HFF-Myc (cell line): Measurements from ENCODE around the gene PTBP3.

Experiments used
- DNase-seq: peaks from one replicate; pipeline ENCODE4 v3.0.0-alpha.2; 2011; ENCODE audit warnings: low read depth; ENCODE audit errors: extremely low read depth
- H3K4me3 ChIP-seq: replicated peaks from 2 replicates; pipeline ENCODE4 v1.5.1; 2011; ENCODE audit warnings: low read depth, mild to moderate bottlenecking, control low read depth, low read length
- TF ChIP-seq, protein P1 (sequence below): IDR thresholded peaks from 2 replicates; pipeline ENCODE4 v1.5.1; 2012; ENCODE audit warnings: mild to moderate bottlenecking, low read depth, low read length, control low read depth; ENCODE audit errors: missing control alignments

The PTBP3 gene

DNA sequence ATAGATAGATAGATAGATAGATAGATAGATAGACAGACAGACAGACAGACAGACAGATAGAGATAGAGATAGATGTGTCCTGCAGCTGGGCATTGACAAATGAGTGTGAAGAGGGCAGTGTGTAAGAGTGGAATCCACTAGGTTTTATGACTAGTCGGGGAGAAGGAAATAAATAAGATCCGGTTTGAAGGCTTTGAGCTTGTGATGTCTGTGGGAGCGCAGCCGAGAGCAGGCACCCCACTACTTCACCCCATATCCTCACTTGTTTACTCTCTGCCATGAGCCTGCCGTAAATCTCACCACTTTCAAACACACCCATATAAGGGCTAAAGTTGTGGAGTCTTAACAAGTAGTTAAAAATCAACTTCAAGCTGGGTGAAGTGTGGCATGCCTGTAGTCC is 156.9 kb downstream of the PTBP3 start:
- H3K4me3 ChIP-seq, result no peak overlapping the region
- no peak for DNase-seq
- TF ChIP-seq, protein P1, sequence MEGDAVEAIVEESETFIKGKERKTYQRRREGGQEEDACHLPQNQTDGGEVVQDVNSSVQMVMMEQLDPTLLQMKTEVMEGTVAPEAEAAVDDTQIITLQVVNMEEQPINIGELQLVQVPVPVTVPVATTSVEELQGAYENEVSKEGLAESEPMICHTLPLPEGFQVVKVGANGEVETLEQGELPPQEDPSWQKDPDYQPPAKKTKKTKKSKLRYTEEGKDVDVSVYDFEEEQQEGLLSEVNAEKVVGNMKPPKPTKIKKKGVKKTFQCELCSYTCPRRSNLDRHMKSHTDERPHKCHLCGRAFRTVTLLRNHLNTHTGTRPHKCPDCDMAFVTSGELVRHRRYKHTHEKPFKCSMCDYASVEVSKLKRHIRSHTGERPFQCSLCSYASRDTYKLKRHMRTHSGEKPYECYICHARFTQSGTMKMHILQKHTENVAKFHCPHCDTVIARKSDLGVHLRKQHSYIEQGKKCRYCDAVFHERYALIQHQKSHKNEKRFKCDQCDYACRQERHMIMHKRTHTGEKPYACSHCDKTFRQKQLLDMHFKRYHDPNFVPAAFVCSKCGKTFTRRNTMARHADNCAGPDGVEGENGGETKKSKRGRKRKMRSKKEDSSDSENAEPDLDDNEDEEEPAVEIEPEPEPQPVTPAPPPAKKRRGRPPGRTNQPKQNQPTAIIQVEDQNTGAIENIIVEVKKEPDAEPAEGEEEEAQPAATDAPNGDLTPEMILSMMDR, result no peak

DNA sequence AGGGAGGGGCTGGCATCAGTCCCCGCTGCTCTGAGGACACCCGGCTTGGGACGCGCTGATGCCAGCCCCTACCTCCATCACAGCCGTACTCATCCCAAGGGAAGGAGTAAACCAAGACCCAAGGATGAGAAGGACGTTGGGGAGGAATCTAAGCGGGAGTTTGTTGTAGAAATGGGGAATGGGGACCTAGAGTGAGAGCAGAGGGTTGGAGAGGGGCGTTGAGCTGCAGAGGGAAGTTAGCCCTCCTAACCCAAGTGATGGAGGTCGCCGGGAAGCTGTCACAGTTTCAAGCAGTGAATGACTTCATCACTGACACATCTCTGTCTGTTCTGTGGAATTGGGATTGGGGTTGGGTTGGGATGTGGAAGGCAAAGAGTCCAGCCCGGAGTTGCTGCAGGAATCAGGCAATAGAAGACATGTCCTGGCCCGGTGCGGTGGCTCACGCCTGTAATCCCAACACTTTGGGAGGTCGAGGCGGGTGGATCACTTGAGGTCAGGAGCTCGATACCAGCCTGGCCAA is 157.6 kb downstream of the PTBP3 start:
- H3K4me3 ChIP-seq, result no peak overlapping the region
- no peak for DNase-seq
- TF ChIP-seq, protein P1, result no peak

- no peak for DNase-seq
- peak within 1 kb of the TSS; percentile 46 for H3K4me3 ChIP-seq
- TF ChIP-seq, protein P1, result no peak
These were observed 158.2 kb downstream of the PTBP3 start, which contains the start of gene SUSD1 for GRCh38 chr9:112174965-112175795. Gene SUSD1 (minus strand): TSS chr9:112175297. CDS start chr9:112175235, 62 bp downstream.

DNA sequence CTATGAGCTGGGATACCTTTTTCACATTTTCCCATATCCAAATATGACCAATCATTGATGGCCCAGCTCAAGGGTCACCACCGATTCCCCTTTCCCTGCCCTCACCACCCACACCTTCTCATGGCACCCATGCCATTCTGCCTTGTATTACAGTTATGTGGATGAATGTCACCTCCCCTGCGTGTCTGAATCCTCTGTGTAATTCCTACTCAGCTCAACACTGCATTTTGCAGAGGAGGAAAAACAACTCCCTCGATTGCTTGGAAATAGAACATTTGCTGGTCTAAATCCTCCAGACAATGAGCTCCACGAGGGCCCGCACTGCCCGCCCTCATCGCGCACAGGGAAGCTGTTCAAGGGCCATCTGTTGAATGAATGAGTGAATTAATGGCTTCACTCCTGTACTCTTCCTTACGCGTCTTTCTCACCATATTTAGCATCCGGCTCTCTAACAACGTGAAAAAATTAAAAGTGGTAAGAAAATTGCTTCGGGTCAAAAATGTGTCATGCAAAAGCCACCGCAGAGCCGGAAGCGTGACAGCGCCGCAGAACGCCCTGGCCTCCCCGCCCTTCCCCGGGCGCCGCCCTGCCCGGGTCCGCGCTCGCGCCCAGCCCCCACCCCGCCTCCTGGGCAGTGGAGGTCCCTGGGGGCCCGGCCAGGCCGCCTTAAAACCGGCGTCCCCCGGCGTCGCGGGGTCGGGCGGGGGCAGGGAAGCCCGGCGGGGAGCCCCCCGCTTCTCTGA is 159.0 kb downstream of the PTBP3 start:
- peak overlapping the region; percentile 46 for H3K4me3 ChIP-seq
- TF ChIP-seq, protein P1, result no peak
- peak; percentile 21 for DNase-seq

DNA sequence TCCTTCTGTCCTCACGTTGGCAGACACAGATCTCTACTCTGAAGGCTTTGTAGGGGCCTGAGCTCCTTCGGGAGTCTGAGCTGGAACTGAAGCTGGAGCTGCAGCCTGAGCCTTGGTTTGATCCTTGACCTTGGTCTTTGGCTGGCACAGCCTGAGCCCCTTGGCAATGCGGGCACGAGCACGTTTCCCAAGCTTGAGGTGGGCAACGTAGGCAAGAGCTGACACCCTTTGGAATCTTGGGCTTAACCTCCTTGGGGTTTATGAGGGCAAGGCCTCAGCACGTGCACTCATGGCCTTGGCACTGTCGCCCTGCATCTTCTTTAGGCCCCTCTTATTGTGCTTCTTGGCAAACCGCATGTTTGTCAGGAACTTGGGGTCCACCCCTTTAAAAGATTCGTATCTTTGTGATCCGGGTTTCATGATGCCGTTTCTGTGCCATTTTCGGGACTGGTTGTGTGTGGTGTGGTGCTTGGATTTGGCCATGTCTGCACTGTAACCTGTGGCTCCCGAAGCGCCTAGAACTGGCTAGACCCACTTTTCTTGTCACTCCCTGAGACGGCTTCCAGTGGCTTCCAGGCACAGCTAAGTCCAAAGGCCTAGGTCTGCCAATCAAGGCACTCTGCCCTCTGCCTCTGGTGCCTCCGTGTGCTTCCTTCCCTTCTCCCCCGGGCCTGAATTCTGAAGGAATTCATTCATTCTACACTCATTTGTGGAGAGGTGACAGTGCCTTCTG is 159.8 kb downstream of the PTBP3 start:
- H3K4me3 ChIP-seq, result no peak overlapping the region
- TF ChIP-seq, protein P1, result no peak
- DNase-seq, result no peak

DNA sequence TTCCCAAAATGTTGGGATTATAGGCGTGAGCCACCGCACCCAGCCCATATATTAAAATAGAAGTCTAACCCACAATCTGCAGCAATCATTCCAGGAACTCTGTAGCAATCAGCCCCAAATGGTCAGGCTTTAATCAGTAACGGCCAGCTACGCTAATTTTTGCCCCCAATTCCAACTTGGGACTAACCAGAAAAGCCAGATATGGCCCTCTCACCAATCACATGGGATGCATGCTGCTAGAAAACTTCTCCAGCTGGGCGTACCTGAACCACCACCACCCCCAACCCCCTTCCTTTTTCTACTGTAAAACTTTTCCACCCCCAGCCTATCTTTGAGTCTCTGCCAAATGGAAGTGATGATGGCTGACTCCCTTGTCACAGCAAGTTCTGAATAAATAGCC is 162.5 kb downstream of the PTBP3 start:
- TF ChIP-seq, protein P1, result no peak
- no peak overlapping the region for H3K4me3 ChIP-seq
- no peak for DNase-seq
